GM12801 (cell line): ENCODE results near the gene CPED1.

Experiments used
- CTCF ChIP-seq: IDR thresholded peaks from one replicate; pipeline ENCODE4 v1.5.1; 2011; ENCODE audit warnings: control low read depth; ENCODE audit not compliant: insufficient read length; ENCODE audit errors: extremely low read depth

The CPED1 gene

GRCh38 chr7:121301446-121302213, 313.1 kb downstream of the CPED1 start:
- no peak for TF ChIP-seq CTCF

- TF ChIP-seq CTCF = no peak
Measured at GRCh38 chr7:121302214-121302745, 313.8 kb downstream of the CPED1 start.

- TF ChIP-seq CTCF = no peak
Measured at GRCh38 chr7:121303422-121304101, 315.1 kb downstream of the CPED1 start.

- no peak for TF ChIP-seq CTCF
Measured at GRCh38 chr7:121304102-121304658, 315.7 kb downstream of the CPED1 start.

GRCh38 chr7:121305109-121305508, 316.6 kb downstream of the CPED1 start:
- no peak for TF ChIP-seq CTCF

- no peak for TF ChIP-seq CTCF
Measured at GRCh38 chr7:121306565-121306964, 318.1 kb downstream of the CPED1 start.

GRCh38 chr7:121307021-121307574, 318.6 kb downstream of the CPED1 start:
- TF ChIP-seq CTCF = no peak
